GM13977 (cell line): ENCODE results near the gene TMED10.
"Not testable (repeated sequence)": the region's sequence is repeated elsewhere in the genome, so short reads cannot be mapped to it uniquely, and the experiment has no call there.

Experiments used
- DNase-seq: peaks from one replicate; pipeline ENCODE4 v3.0.0; 2012; ENCODE audit warnings: low spot score
- CTCF ChIP-seq: IDR thresholded peaks from 2 replicates; pipeline ENCODE4 v1.5.1; 2012; ENCODE audit warnings: mild to moderate bottlenecking, control low read depth; ENCODE audit not compliant: insufficient read depth; ENCODE audit errors: extremely low read depth, missing control alignments
- in situ Hi-C: fragments of 300-500 bp; cut with MboI; formaldehyde crosslinking; loops from one replicate; pipeline ENCODE4 v1.12.0; 2022; ENCODE audit warnings: low sequenced_read_pairs, low pct_unique_long_range_greater_than_20kb, mixed read lengths, inconsistent platforms; ENCODE audit not compliant: unreplicated experiment

TMED10 gene

GRCh38 chr14:75188086-75188485 lies 11.7 kb upstream of the TMED10 start:
- no peak for DNase-seq

DNA sequence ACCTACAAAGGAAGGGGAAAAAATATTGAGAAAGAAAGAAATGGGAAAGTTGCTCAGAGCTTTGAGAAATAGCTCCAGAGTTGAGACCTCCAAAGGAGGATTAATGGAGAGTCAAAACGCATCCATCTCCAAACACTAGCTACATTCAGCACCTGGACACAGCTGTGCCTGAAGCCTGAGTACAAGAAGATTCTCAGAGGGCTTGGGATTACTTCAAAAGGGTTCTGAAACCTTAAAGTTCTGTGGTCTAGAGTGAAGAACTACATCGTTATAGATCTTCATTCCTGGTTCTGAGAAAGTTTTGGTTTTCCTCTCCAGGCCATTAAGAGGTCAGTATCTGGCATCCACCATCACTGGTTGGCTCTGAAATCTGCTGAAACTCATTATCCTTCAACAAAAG lies 10.5 kb upstream of the TMED10 start:
- in situ Hi-C loops = no loop called here
- DNase-seq = no peak
- TF ChIP-seq CTCF = no peak

More at GRCh38 chr14:75188086-75188485, 11.7 kb upstream of the TMED10 start:
- in situ Hi-C loops = no loop called here
- no peak for TF ChIP-seq CTCF

GRCh38 chr14:75185251-75186040 lies 9.0 kb upstream of the TMED10 start:
- TF ChIP-seq CTCF = no peak
- DNase-seq = no peak
- in situ Hi-C loops = no loop called here

DNA sequence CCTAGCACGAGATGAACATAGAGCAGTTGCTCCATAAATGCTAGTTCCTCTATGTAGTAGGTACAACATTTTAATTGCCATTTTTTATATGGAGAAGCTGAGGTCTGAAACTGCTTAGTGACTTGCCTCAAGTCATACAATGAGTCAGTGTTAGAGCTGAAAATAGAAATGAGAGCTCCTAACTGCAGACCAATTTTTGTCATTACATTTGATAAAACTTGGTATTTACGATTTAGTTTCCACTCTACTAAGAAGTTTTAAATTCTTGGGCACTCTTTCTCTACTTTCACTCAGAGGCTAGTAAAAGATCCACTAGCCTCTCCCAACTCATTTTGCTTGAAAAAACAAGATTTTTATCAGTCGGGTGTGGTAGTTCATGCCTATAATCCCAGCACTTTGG lies 8.1 kb upstream of the TMED10 start:
- TF ChIP-seq CTCF = no peak
- in situ Hi-C loops = no loop called here
- peak; percentile 27 for DNase-seq

DNA sequence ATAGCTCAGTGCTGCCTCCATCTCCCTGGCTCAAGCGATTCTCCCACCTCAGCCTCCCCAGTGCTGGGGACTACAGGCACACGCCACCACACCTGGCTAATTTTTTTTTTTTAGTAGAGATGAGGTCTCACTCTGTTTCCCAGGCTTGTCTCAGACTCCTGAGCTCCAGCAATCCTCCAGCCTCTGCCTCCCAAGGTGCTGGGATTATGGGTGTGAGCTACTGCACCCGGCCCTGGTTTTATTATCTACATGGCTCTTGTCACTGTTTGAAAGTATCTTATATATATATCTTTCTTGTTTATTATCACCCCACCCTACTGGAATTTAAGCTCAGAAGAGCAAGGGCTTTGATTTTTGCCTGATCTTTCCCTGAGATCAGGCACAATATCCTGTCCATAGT lies 7.6 kb upstream of the TMED10 start:
- in situ Hi-C loops = no loop called here
- DNase-seq = no peak
- no peak for TF ChIP-seq CTCF

DNA sequence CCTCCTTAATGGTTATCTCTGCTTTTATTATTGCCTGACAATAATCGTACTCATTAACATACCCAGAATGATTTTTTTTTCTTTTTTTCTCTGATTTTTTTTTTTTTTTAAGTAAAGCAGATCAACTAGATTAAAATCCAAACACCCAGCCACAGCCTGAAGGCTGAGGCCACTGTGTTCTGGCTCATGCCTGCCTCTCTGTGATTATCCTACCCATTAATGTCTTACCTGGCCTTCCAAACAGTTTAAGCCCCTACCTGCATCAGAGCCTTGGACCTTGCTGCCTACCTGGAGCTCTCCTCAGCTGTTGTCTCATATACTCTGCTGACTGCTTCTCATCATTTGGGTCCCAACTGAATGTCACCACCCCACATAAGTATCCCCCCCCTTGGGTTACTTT lies 6.8 kb upstream of the TMED10 start:
- no peak for DNase-seq
- no peak for TF ChIP-seq CTCF
- in situ Hi-C loops = no loop called here

DNA sequence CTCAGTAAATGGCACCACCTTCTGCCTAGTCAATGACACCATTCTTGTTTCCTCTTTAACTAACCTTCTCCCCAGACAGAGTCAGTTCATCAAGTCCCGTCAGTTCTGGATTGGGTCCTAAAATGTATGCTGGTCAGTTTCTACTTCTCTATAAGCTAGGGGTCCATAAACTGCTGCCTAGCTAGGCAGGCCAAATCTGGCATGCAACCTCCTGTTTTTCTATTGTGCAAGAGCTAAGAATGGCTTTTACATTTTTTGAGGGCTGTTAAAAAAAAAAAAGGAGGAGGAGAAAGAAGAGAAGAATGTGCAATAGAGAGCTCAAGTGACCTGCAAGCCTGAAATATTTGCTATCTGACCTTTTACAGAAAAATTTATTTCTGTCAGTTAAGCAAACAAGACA lies 6.4 kb upstream of the TMED10 start:
- DNase-seq = no peak
- in situ Hi-C loops = no loop called here
- TF ChIP-seq CTCF = no peak

GRCh38 chr14:75182163-75182562 lies 5.8 kb upstream of the TMED10 start:
- DNase-seq, in situ Hi-C loops: not testable (repeated sequence)
